Activated CD8-positive, alpha-beta memory T cell treated with anti-CD3 and anti-CD28 coated beads, Interleukin-2, amount 50 U/mL, for 24 hours (primary cell): ENCODE data around the gene GBX1.

ENCODE experiments used
- DNase-seq: peaks from one replicate; pipeline ENCODE4 v3.0.0-alpha.2; 2020; ENCODE audit errors: extremely low read depth

GBX1 gene

GRCh38 chr7:151128144-151128543 lies 39.4 kb downstream of the GBX1 start:
- no peak for DNase-seq

GRCh38 chr7:151126491-151127137 lies 40.9 kb downstream of the GBX1 start:
- DNase-seq, result no peak

GRCh38 chr7:151125846-151126481 lies 41.5 kb downstream of the GBX1 start:
- no peak for DNase-seq

- DNase-seq, result no peak
Observed at GRCh38 chr7:151125470-151125845, 42.0 kb downstream of the GBX1 start.

GRCh38 chr7:151124899-151125399 lies 42.5 kb downstream of the GBX1 start:
- DNase-seq, result no peak

GRCh38 chr7:151124481-151124880 lies 43.0 kb downstream of the GBX1 start:
- no peak for DNase-seq

GRCh38 chr7:151123822-151124464 lies 43.6 kb downstream of the GBX1 start:
- DNase-seq, result peak; percentile 47

- DNase-seq, result no peak
Observed at GRCh38 chr7:151123158-151123821, 44.2 kb downstream of the GBX1 start.

GRCh38 chr7:151122796-151123157 lies 44.7 kb downstream of the GBX1 start:
- no peak for DNase-seq

GRCh38 chr7:151122276-151122675 lies 45.2 kb downstream of the GBX1 start:
- no peak for DNase-seq

GRCh38 chr7:151121380-151122170 lies 45.9 kb downstream of the GBX1 start:
- DNase-seq, result no peak

- DNase-seq, result no peak
Observed at GRCh38 chr7:151120896-151121295, 46.6 kb downstream of the GBX1 start.

GRCh38 chr7:151119902-151120301 lies 47.6 kb downstream of the GBX1 start:
- no peak for DNase-seq

- DNase-seq, result no peak
Observed at GRCh38 chr7:151119055-151119415, 48.5 kb downstream of the GBX1 start.

- no peak for DNase-seq
Observed at GRCh38 chr7:151118108-151119054, 49.1 kb downstream of the GBX1 start.

- no peak for DNase-seq
Observed at GRCh38 chr7:151117565-151117964, 49.9 kb downstream of the GBX1 start.

GRCh38 chr7:151116603-151117440 lies 50.7 kb downstream of the GBX1 start:
- DNase-seq, result no peak

GRCh38 chr7:151115836-151116418 lies 51.6 kb downstream of the GBX1 start:
- no peak for DNase-seq

- DNase-seq, result no peak
Observed at GRCh38 chr7:151115121-151115835, 52.2 kb downstream of the GBX1 start.
